ENCODE data around the gene KRT85. TPM values are rescaled to one million over a fixed set of nuclear protein-coding genes. Genes with fewer than 3 reads are reported as not detected.

The KRT85 gene
- total RNA-seq, 1 donor from 2014 or later, result not detected

DNA sequence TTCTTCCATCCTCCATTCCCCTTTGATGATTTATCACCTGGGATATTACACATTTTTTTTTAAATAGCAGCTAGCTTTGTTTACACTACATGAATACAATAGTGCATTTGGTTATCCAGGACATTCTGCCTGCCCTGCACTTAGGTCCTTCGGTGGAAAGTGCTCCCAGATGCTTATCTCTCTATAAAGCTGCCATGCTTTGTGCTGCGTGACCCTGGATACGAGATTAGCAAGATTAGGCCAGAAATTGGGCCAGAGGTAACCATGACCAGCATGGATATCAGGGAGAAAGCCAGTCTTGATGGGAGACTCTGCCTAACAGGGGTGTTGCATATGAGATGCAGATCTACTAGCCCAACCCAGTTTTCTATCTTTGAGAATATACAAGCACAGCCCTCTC is 34.0 kb downstream of the KRT85 start:
- TF ChIP-seq EZH2 (IDR thresholded peaks at IDR 0.05; ENCODE audit: insufficient read depth, low read length), result no peak
- TF ChIP-seq, protein P1, sequence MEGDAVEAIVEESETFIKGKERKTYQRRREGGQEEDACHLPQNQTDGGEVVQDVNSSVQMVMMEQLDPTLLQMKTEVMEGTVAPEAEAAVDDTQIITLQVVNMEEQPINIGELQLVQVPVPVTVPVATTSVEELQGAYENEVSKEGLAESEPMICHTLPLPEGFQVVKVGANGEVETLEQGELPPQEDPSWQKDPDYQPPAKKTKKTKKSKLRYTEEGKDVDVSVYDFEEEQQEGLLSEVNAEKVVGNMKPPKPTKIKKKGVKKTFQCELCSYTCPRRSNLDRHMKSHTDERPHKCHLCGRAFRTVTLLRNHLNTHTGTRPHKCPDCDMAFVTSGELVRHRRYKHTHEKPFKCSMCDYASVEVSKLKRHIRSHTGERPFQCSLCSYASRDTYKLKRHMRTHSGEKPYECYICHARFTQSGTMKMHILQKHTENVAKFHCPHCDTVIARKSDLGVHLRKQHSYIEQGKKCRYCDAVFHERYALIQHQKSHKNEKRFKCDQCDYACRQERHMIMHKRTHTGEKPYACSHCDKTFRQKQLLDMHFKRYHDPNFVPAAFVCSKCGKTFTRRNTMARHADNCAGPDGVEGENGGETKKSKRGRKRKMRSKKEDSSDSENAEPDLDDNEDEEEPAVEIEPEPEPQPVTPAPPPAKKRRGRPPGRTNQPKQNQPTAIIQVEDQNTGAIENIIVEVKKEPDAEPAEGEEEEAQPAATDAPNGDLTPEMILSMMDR (IDR thresholded peaks at IDR 0.05; ENCODE audit: insufficient read depth, low read depth, low read length), result no peak
- H3K36me3 ChIP-seq (ENCODE audit: insufficient read depth, low read length), result no peaks in the 10 kb centered on the region
- H3K27ac ChIP-seq (ENCODE audit: low read depth, low read length), result no peak overlapping the region
- H3K36me3 Mint-ChIP-seq (ENCODE audit: low read depth, unreplicated experiment), result no peaks in the 10 kb centered on the region
- H3K4me3 Mint-ChIP-seq (ENCODE audit: unreplicated experiment), result no peak overlapping the region
- H3K27me3 ChIP-seq (ENCODE audit: insufficient read depth, low read length), result peaks cover 16% of the 10 kb centered on the region
- FAIRE-seq (no peak), DNase-seq (ENCODE audit: low read depth) (no peak)
- peaks cover under 1% of the 10 kb centered on the region for H3K4me1 Mint-ChIP-seq (ENCODE audit: low read depth, unreplicated experiment)
- H3K4me3 ChIP-seq (ENCODE audit: insufficient read depth, low read depth, low read length), result no peak overlapping the region
- no peaks in the 10 kb centered on the region for H3K79me2 ChIP-seq (ENCODE audit: insufficient read depth, low read length)
- no peak overlapping the region for H3K27ac Mint-ChIP-seq (ENCODE audit: unreplicated experiment)
- H3K27me3 Mint-ChIP-seq (ENCODE audit: low read depth, unreplicated experiment), result peaks cover 36% of the 10 kb centered on the region
- peaks cover 3% of the 10 kb centered on the region for H3K9me3 Mint-ChIP-seq (ENCODE audit: unreplicated experiment)
- no peak overlapping the region for H3K9ac ChIP-seq (ENCODE audit: low read length)
- no peaks in the 10 kb centered on the region for H4K20me1 ChIP-seq (ENCODE audit: insufficient read depth, low read length)
- no peak overlapping the region for H3K4me2 ChIP-seq (ENCODE audit: low read length)
- H2AFZ ChIP-seq (ENCODE audit: low read depth, low read length), result no peak overlapping the region
- H3K9me3 ChIP-seq (ENCODE audit: insufficient read depth, low read depth, low read length), result peaks cover 4% of the 10 kb centered on the region
- H3K4me1 ChIP-seq (ENCODE audit: insufficient read depth, low read length), result no peaks in the 10 kb centered on the region

DNA sequence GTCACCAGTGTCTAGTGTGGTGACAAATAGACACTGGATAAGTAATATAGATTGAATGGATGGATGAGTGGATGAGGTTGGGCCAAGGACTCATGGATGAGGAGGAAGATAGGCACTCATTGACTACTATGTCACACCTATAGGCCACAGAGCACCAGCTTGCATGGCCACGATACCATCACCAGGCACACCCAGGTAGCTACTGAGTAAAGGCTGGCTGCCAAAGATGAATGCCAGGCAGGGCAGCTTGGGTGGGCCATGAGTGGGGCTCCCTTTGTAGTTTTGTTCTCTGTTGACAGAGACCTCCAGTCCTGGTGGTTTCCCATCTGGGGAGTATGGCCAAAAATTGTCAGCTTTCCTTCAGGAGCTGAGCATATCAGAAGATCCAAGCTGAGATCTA is 34.9 kb downstream of the KRT85 start:
- TF ChIP-seq, protein P1 (IDR thresholded peaks at IDR 0.05; ENCODE audit: insufficient read depth, low read depth, low read length), result no peak
- no peak for TF ChIP-seq EZH2 (IDR thresholded peaks at IDR 0.05; ENCODE audit: insufficient read depth, low read length)
- no peak for DNase-seq (ENCODE audit: low read depth)
- no peaks in the 10 kb centered on the region for H3K4me1 Mint-ChIP-seq (ENCODE audit: low read depth, unreplicated experiment)
- peaks cover 3% of the 10 kb centered on the region for H3K9me3 Mint-ChIP-seq (ENCODE audit: unreplicated experiment)
- Histone ChIP-seq H3K4me1 (ENCODE audit: insufficient read depth, low read length) (no peaks in the 10 kb centered on the region), H4K20me1 (ENCODE audit: insufficient read depth, low read length) (no peaks in the 10 kb centered on the region), H3K9ac (ENCODE audit: low read length) (no peak overlapping the region), H3K27ac (ENCODE audit: low read depth, low read length) (no peak overlapping the region), H3K79me2 (ENCODE audit: insufficient read depth, low read length) (no peaks in the 10 kb centered on the region), H3K9me3 (ENCODE audit: insufficient read depth, low read depth, low read length) (peaks cover 4% of the 10 kb centered on the region), H2AFZ (ENCODE audit: low read depth, low read length) (no peak overlapping the region), H3K27me3 (ENCODE audit: insufficient read depth, low read length) (peaks cover 16% of the 10 kb centered on the region), H3K36me3 (ENCODE audit: insufficient read depth, low read length) (no peaks in the 10 kb centered on the region), H3K4me3 (ENCODE audit: insufficient read depth, low read depth, low read length) (no peak overlapping the region), H3K4me2 (ENCODE audit: low read length) (no peak overlapping the region)
- H3K27ac Mint-ChIP-seq (ENCODE audit: unreplicated experiment), result no peak overlapping the region
- no peak for FAIRE-seq
- peaks cover 36% of the 10 kb centered on the region for H3K27me3 Mint-ChIP-seq (ENCODE audit: low read depth, unreplicated experiment)
- no peaks in the 10 kb centered on the region for H3K36me3 Mint-ChIP-seq (ENCODE audit: low read depth, unreplicated experiment)
- no peak overlapping the region for H3K4me3 Mint-ChIP-seq (ENCODE audit: unreplicated experiment)

DNA sequence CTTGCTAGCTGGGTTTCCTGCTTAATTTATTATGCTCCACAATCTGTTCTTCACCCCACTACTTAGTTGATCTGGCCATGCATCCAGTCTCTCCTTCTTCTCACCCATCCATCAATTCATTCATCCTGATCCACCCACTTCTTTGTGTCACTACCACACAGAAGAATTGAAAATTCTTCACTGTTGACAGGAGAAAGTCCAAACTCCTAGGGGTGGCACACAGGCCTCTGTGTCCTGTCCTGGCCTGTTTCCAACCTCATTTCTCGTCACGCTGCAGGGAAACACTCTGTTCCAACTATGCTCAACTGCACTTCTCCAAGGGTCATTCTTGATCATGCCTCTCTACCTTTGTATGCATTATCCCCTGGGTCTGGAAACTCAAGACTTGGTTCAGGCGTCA is 35.4 kb downstream of the KRT85 start:
- no peak overlapping the region for H3K4me3 Mint-ChIP-seq (ENCODE audit: unreplicated experiment)
- no peak overlapping the region for H3K27ac Mint-ChIP-seq (ENCODE audit: unreplicated experiment)
- TF ChIP-seq, protein P1 (IDR thresholded peaks at IDR 0.05; ENCODE audit: insufficient read depth, low read depth, low read length), result no peak
- TF ChIP-seq EZH2 (IDR thresholded peaks at IDR 0.05; ENCODE audit: insufficient read depth, low read length), result no peak
- no peak overlapping the region for H2AFZ ChIP-seq (ENCODE audit: low read depth, low read length)
- H3K27me3 Mint-ChIP-seq (ENCODE audit: low read depth, unreplicated experiment), result peaks cover 36% of the 10 kb centered on the region
- no peak overlapping the region for H3K4me2 ChIP-seq (ENCODE audit: low read length)
- no peak overlapping the region for H3K27ac ChIP-seq (ENCODE audit: low read depth, low read length)
- DNase-seq (ENCODE audit: low read depth) (no peak), FAIRE-seq (no peak)
- peaks cover 4% of the 10 kb centered on the region for H3K9me3 ChIP-seq (ENCODE audit: insufficient read depth, low read depth, low read length)
- no peak overlapping the region for H3K4me3 ChIP-seq (ENCODE audit: insufficient read depth, low read depth, low read length)
- H3K27me3 ChIP-seq (ENCODE audit: insufficient read depth, low read length), result peaks cover 16% of the 10 kb centered on the region
- no peak overlapping the region for H3K9ac ChIP-seq (ENCODE audit: low read length)
- H3K79me2 ChIP-seq (ENCODE audit: insufficient read depth, low read length), result no peaks in the 10 kb centered on the region
- H3K4me1 Mint-ChIP-seq (ENCODE audit: low read depth, unreplicated experiment), result no peaks in the 10 kb centered on the region
- H3K36me3 Mint-ChIP-seq (ENCODE audit: low read depth, unreplicated experiment), result no peaks in the 10 kb centered on the region
- H3K9me3 Mint-ChIP-seq (ENCODE audit: unreplicated experiment), result peaks cover 3% of the 10 kb centered on the region
- H4K20me1 ChIP-seq (ENCODE audit: insufficient read depth, low read length), result no peaks in the 10 kb centered on the region
- H3K4me1 ChIP-seq (ENCODE audit: insufficient read depth, low read length), result no peaks in the 10 kb centered on the region
- H3K36me3 ChIP-seq (ENCODE audit: insufficient read depth, low read length), result no peaks in the 10 kb centered on the region

Data from astrocyte (in vitro differentiated cells and primary cell).